Measurements from ENCODE around the gene CALN1.

DNA sequence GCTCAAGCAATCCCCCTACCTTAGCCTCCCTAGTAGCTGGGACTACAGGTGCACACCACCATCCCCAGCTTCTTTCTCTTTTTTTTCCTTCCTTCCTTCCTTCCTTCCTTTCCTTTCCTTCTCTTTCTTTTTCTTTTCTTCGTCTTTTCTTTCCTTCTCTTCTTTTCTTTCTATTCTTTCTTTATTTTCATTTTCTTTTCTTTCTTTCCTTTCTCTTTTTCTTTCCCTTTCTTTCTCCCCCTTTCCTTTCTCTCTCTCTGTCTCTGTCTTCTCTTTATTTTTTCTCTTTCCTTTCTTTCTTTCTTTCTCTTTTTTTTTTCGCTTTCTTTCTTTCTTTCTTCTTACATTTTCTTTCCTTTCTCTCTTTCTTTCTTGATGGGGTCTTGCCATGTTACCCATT is 658.9 kb downstream of the CALN1 start:
- TF ChIP-seq, protein P1, sequence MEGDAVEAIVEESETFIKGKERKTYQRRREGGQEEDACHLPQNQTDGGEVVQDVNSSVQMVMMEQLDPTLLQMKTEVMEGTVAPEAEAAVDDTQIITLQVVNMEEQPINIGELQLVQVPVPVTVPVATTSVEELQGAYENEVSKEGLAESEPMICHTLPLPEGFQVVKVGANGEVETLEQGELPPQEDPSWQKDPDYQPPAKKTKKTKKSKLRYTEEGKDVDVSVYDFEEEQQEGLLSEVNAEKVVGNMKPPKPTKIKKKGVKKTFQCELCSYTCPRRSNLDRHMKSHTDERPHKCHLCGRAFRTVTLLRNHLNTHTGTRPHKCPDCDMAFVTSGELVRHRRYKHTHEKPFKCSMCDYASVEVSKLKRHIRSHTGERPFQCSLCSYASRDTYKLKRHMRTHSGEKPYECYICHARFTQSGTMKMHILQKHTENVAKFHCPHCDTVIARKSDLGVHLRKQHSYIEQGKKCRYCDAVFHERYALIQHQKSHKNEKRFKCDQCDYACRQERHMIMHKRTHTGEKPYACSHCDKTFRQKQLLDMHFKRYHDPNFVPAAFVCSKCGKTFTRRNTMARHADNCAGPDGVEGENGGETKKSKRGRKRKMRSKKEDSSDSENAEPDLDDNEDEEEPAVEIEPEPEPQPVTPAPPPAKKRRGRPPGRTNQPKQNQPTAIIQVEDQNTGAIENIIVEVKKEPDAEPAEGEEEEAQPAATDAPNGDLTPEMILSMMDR (IDR thresholded peaks at IDR 0.05): no peak
- no peak for TF ChIP-seq POLR2A (IDR thresholded peaks at IDR 0.05)

Measured in heart left ventricle (tissue), 13 donors.